T-helper 1 cell treated with Interleukin-12 subunit alpha and Interleukin-12 subunit beta and Interleukin-4 antibody, amounts not matched to agents 30 ng/mL and 1 ng/mL, for 36 hours (primary cell): ENCODE measurements around the gene APAF1. TPM values are rescaled to one million over a fixed set of nuclear protein-coding genes. Genes with fewer than 3 reads are reported as not detected.

Experiments used
- intact Hi-C: fragments of 100-400 bp; cut with micrococcal nuclease; formaldehyde crosslinking; loops from one replicate; pipeline ENCODE4 v1.15.1; 2024
- total RNA-seq: library from RNA; stranded (reverse); gene quantifications from 2 replicates; pipeline ENCODE4 v1.2.3, GENCODE V29; 2022

APAF1 gene
- total RNA-seq, 1 donor from 2014 or later = 32.0 TPM

DNA sequence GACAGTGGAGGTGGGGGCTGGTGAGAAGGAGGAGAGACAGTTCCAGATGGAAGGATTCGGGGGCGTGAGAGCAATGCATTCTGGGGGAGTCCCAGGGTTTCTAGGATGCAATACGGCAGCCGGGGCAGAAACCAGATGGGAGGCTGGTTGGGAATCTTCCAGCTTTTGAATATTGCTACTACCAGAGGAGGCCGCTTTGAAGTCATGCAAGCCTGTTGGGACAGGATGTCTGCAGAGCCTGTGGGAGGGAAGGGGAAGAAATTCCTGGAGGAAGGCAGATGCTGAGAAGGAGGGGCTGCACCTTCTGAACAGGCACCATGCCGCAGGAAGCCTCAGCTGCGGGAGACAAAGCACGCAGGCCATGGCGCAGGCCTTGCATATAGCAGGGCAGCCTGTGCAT is 105.4 kb downstream of the APAF1 start:
- intact Hi-C loops = no loop called here

DNA sequence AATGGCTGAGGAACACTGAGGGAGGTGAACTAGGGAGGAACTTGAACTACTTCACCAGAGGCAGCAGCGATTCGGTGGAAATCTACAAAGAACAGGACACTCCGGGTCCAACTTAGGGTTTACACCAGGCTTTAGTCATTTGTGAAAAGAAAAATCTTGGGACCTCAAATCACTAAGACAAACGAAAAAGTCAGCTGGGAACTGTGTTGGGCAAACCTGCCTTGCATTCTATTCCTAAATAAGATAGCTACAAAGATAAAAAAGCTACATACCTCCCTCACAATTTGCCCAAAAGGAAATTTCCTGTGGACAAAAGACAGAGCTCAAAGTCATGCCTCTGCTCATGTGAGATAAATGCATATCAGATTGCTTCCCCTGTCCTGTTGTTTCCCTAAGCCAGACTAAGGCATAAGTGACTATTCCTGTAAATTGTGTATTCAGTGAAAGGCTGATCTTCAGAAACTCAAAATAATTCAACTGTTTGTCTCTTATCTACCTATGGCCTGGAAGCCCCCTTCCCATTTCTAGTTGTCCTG is 106.6 kb downstream of the APAF1 start:
- intact Hi-C loops = no loop called here

DNA sequence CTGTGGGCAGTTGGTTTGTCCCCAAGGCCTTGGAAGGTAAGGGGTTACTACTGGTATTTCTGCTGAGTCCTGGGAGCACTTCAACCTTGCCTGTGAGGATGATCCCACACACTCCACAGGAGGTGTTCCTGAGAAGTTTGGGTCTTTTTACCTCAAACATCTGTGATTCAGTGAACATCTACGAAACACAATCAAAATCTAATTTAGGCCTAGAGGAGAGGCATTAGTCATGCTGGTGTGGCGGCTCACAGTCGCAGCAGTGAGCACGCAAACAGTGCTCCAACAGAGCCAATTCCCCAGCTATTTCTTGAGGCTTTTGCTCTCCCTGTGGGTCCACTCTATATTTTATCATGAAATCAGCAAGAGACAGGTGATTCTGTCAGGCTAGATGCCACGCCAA is 107.6 kb downstream of the APAF1 start:
- intact Hi-C loops = no loop called here

DNA sequence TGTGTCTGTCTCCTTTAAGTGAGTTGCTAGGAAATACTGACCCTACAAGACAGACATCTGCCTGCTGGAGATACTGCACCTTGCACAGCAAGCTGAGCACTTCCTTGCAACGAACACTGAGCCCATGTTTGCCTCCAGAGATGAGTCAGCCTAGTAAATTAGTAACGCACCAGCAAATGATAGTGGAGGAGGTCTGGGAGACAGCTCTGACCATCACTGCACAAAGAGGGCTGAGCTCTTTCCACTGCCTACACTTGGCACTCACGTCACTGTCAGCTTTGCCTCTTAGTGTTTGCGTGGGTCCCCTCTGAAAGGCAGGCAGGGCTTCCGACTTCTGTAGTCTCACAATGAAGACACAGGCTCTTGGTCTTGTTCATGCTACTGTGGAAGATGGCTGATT is 109.0 kb downstream of the APAF1 start:
- intact Hi-C loops = loop anchor here (1.0 to 2.0 kb wide), 2 partner anchors 8 to 13 kb away; no protein-coding TSS in a partner anchor

DNA sequence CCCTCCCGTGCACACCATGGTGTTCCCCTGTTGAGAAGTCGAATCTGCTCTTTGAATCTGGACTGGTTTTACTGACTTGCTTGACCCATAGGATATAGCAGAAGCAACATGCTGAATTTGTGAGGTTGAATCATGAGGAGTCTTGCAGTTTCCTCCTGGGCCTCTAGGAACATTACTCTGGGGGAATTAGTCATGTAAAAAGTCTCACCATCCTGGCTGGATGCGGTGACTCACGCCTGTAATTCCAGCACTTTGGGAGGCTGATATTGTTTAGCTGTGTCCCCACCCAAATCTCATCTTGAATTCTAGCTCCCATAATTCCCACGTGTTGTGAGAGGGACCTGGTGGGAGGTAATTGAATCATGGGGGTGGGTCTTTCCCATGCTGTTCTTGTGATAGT is 110.8 kb downstream of the APAF1 start:
- intact Hi-C loops = loop anchor here (2.0 kb wide), 1 partner anchor 15 kb away; no protein-coding TSS in a partner anchor

DNA sequence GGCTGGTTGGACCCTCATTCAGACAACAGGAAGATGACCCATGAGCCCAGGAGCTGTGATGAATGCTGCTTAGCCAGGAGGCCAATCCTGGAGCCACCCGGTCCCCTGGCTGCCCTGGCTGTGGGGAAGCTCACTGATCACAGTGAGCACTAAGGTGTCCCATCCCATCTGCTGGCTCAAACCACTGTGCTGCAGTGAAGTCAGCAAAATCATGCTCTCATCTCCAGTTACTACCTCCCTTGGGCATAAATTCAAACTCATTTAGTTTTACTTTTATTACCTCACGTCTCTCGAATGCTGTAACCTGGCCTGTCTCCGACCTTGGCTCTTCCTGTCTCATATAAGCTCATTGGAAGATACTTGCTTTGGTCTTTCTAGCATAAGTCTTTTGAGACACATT is 112.4 kb downstream of the APAF1 start:
- intact Hi-C loops = no loop called here

DNA sequence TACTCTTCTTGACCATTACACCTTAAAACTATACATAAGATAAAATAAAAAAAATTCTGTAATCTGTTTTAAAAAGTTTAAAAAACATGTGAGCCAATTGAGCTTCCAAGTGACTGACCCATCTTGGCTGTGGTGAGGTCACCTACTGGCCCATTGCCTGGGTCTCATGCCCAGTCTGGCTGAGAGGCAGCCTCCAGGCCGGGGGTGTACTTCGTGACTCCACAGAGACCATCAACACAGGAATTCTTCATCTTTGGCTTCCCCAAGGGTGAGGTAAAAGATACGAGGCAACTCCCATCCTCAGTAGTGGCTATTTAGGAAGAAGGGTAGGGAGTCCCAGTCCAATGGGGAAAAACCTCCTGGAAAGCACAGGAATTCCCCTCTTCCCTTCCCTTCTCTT is 113.2 kb downstream of the APAF1 start:
- intact Hi-C loops = no loop called here

DNA sequence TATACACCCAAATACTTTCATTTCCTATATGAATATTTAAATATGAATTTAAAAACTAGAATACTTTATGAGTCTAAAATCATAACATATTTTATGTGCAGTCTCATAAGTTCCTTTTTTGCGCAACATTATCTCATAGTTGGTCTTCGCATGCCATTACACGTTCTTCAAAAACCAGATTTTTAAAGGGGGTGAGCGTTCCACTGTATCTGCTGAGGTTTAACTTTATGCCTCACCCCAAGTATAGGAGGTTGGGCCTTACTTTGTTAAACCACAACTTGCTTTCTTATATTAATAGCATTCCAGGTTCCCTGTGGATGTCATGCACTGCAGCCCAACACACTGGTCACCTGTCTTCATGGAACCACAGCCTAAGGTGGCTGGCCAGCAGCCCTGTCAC is 118.6 kb downstream of the APAF1 start:
- intact Hi-C loops = no loop called here

DNA sequence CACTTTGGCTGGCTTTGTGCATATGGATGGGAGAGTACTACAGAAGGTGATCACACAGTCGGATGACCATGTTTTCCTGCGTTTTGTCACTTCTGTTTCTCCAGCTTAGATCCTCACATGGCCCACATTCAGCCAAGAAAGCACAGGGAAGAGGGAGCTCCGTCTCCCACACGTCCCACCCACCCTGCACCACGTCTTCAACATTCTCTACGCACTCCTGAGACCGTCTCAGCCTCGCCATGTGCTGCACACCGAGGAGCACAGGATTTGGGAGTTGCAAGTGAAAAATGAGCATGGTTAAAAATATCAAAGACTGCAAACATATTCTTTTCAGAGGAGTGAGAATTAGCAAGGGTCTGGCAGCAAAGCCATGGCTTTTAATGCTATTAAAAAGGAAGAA is 122.2 kb downstream of the APAF1 start:
- intact Hi-C loops = no loop called here

DNA sequence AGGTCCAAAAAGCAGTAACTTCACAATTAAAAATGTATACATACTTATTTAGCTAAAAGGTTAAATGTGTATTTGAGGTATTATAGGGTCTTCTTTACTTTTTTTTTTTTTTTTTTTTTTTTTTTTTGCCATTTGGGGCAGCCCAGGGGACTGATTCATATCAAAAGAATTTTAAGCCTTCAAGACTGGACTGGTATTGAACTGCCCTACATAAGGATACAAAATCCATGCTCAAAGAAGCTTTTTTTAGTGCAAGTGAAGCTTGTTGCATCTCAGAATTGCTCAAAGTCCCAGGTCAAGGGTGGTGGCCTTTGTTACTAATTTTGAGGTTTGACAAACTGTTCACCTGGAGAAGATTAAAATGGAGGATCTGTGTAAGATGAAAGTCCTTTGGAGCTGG is 124.0 kb downstream of the APAF1 start:
- intact Hi-C loops = no loop called here

DNA sequence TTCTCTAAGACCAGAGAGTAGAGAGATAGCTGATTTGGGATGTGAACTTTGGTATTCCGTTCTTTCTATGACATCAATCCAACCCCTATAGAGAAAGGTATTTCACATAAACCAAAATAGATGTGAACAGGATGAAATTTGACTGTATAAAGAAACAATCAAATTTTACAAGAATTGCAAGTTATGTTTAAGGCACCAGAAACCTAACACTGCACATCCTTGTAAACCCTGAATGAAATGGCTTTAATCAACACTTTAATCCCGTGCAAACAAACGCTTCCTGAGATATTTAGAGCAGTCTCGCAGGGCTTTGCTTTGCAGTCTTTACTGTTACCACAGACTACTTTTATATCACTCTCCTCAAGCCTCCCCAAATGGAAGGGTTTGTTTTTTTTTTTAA is 125.1 kb downstream of the APAF1 start:
- intact Hi-C loops = no loop called here

DNA sequence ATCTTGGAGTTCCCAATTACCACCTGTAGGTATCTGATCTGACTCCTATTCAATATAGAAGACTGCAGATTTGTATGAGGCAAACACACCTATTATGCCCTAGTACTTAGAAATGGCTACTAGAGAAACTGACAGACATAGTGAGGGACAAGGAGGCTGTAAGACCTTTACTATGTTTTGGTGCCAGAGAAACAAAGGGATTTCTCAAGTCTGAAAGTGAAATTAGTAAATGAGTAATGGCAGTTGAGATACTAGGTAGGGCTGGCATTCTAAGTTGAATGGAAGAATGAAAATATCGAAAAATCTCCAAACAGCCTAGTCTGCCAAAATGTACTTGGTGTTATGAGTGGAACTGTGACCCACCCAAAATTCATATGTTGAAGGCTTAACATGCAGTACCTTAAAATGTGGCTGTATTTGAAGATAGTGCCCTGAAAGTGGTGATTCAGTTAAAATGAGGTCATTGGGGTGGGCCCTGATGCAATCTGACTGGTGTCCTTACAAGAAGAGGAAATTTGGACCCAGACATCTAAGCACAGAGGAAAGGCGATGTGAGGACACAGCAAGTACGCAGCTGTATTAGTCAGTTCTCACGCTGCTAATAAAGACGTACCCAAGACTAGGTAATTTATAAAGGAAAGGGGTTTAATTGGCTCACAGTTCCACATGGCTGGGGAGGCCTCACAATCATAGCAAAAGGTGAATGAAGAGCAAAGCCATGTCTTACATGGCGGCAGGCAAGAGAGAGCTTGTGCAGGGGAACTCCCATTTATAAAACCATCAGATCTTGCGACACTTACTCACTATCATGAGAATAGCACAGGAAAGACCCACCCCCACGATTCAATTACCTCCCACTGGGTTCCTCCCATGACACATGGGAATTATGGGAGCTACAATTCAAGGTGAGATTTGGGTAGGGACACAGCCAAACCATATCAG is 127.0 kb downstream of the APAF1 start:
- intact Hi-C loops = no loop called here

DNA sequence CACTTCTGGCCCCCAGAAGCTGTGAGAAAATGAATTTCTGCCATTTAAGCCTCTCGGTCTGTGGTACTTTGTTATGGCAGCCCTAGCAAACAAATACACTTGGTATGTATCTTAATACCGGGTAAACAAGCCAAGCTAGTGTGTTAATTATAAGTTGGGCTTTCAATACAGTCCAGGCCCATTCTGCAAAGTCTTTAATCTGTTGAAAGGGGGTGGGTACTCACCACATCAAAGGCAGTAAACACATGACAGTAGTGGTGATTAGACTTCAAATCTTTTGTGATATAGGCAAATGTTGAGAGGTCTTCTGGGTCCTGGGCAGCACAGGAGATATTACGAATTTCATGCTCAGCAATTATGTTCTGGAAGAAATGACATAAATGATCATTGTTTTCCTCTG is 127.7 kb downstream of the APAF1 start:
- intact Hi-C loops = no loop called here

DNA sequence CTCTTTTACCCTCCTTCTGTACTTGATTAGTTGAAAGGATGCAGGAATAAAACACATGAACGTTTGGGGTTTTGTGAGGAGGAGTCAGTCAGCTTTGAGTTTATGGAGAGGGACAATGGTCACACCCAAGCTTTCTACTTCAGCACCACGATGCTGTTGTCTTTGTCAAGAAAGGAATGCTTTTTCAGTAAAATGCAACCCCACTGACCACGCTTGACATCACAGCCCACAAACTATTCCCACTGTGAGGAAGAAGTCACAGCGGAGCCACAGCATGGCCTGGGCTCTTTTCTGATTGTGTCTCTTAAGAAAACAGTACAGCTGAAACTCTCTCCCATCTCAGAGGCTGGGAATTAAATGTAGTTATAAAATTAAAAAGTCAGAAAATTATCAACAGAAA is 135.2 kb downstream of the APAF1 start:
- intact Hi-C loops = no loop called here

DNA sequence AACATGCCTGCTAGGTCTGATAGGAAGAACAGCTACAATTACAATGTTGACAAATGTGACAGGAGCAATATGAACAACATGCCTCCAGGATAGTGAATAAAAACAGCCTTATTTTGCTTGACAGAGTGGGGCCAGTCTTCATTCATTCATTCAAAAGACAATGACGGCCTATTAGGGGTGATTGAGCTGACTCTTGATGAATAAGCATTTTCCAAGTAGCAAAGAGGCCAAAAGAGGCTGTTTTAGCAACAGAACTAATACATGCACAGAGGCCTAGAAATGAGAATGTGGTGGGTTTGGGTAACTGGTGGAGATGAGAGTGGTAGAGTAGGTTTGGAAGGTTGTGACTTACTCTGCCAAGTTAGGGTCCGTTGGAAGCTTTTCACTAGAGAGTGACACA is 138.3 kb downstream of the APAF1 start:
- intact Hi-C loops = no loop called here

Other genes starting within 250 kb of the APAF1 start
- gene TMPO, start 129.7 kb upstream of the APAF1 start, total RNA-seq = 269 and 286 TPM in 2 replicates
- gene SLC25A3, start 51.6 kb upstream of the APAF1 start, total RNA-seq = 363 TPM in 2 replicates
- 23.2 and 24.7 TPM in 2 replicates for gene IKBIP, start 502 bp upstream of the APAF1 start, total RNA-seq